K562 (cell line): Measurements from ENCODE around the gene MAN2A1. TPM values are rescaled to one million over a fixed set of nuclear protein-coding genes. Genes with fewer than 3 reads are reported as not detected.

Source experiments
- BACH1 ChIP-seq: fragments of 200-800 bp; sonication (Bioruptor generic); IDR thresholded peaks from 2 replicates; pipeline ENCODE4 v1.6.1; 2016; ENCODE audit warnings: missing genetic modification characterization, missing compliant biosample characterization
- DACH1 ChIP-seq: fragments of 450-650 bp; IDR thresholded peaks from 2 replicates; pipeline ENCODE4 v1.6.1; 2018; ENCODE audit not compliant: partially characterized antibody
- RB1 ChIP-seq: fragments of 450-650 bp; IDR thresholded peaks from 2 replicates; pipeline ENCODE4 v1.6.1; 2017; ENCODE audit warnings: low read depth, mild to moderate bottlenecking
- TBL1XR1 ChIP-seq, 2 experiments: IDR thresholded peaks; 2 replicates each; pipeline ENCODE4 v1.6.1; 2012; ENCODE audit warnings: improper control_type of control experiment in 2 of 2, low read length in 2 of 2, mild to moderate bottlenecking in 1 of 2
- ZBTB2 ChIP-seq: fragments of 450-650 bp; IDR thresholded peaks from 2 replicates; pipeline ENCODE4 v1.6.1; 2016; ENCODE audit warnings: antibody characterized with exemption
- ZBTB7A ChIP-seq: IDR thresholded peaks from 2 replicates; pipeline ENCODE4 v1.6.1; 2011; ENCODE audit warnings: low read depth, mild to moderate bottlenecking, low read length, moderate library complexity, borderline replicate concordance; ENCODE audit not compliant: control insufficient read depth
- ZBTB9 ChIP-seq: fragments of 450-650 bp; formaldehyde crosslinking; IDR thresholded peaks from 2 replicates; pipeline ENCODE4 v1.4.0; 2020; ENCODE audit warnings: mild to moderate bottlenecking, moderate library complexity
- ZNF12 ChIP-seq: sonication (generic); formaldehyde crosslinking; IDR thresholded peaks from 2 replicates; pipeline ENCODE4 v1.4.0; 2020; ENCODE audit warnings: mild to moderate bottlenecking, missing genetic modification reagents
- ZNF431 ChIP-seq: sonication (generic); formaldehyde crosslinking; IDR thresholded peaks from 2 replicates; pipeline ENCODE4 v1.8.0; 2022; ENCODE audit warnings: mild to moderate bottlenecking, missing genetic modification reagents
- ZNF583 ChIP-seq: fragments of 250-450 bp; sonication (Bioruptor Pico); IDR thresholded peaks from 2 replicates; pipeline ENCODE4 v1.4.0; 2020
- ZNF589 ChIP-seq: fragments of 200-800 bp; sonication (Bioruptor generic); IDR thresholded peaks from 2 replicates; pipeline ENCODE4 v1.6.1; 2016; ENCODE audit warnings: low read depth, missing genetic modification characterization, missing compliant biosample characterization
- ZNF766 ChIP-seq: fragments of 200-800 bp; sonication (Bioruptor generic); conservative IDR thresholded peaks from 2 replicates; pipeline ENCODE4 v1.6.1; 2016; ENCODE audit warnings: missing genetic modification characterization, missing compliant biosample characterization
- polyA plus RNA-seq, 8 experiments: library from polyadenylated mRNA; depleted of rRNA in 4 of 8; stranded (reverse) in 5 of 8; unstranded in 3 of 8; fragments of >200 nt; fragmentation: Nextera tagmentation in 2 of 8; fragmentation: Illumina TruSeq in 1 of 8; extraction: Ambion mirVana in 2 of 8; extraction: Trizol in 1 of 8; gene quantifications; 2 replicates each; pipeline versions ENCODE4 v1.2.1 to v1.2.3, GENCODE V29; 2011 to 2014; ENCODE audit warnings: inconsistent platforms in 1 of 8, missing spikeins in 1 of 8
- total RNA-seq, 7 experiments: library from RNA; depleted of rRNA in 6 of 7; stranded (reverse); fragments of >200 nt in 6 of 7; fragmentation: Illumina TruSeq in 2 of 7; extraction: Trizol in 2 of 7; gene quantifications; 2 replicates each; pipeline versions ENCODE4 v1.2.1 to v1.2.3, GENCODE V29; 2011 to 2021; ENCODE audit warnings: low replicate concordance in 1 of 7

The MAN2A1 gene
- total and polyA plus RNA-seq, 9 of the 15 experiments (the other 6 are each of a cell fraction or from before 2014, with no cell fraction given): 5.2 to 32.0 (median 19.8) TPM

- no peak for TF ChIP-seq ZBTB7A
- no peak for TF ChIP-seq ZNF766
- TF ChIP-seq ZBTB9 (CRISPR knock-in tag): no peak
- TF ChIP-seq ZNF589 (CRISPR knock-in tag): no peak
- TF ChIP-seq ZBTB2: no peak
- no peak for TF ChIP-seq ZNF431
- no peak for TF ChIP-seq ZNF583
- no peak for TF ChIP-seq ZNF12 (CRISPR knock-in tag)
- TF ChIP-seq BACH1 (tag): no peak
- TF ChIP-seq DACH1: no peak
- TF ChIP-seq RB1: no peak
- TF ChIP-seq TBL1XR1 (IDR thresholded peaks at IDR 0.05; ENCODE audit: low read length in 2 of 2): no peak
These were observed 58.8 kb downstream of the MAN2A1 start (continued) for GRCh38 chr5:109748546-109748945.
